ENCODE measurements around the gene METAP2. TPM values are rescaled to one million over a fixed set of nuclear protein-coding genes. Genes with fewer than 3 reads are reported as not detected.

The METAP2 gene
- total RNA-seq, 1 experiment from 2014 or later = 127 TPM

Other genes with a start within 250 kb of the METAP2 start
- 0.17 TPM for gene USP44, start 77.3 kb downstream of the METAP2 start, total RNA-seq (2021; ENCODE audit: unreplicated experiment)

Data from HCT116 (cell line).